H9 (cell line): Measurements from ENCODE around the gene COMMD1. TPM values are rescaled to one million over a fixed set of nuclear protein-coding genes. Genes with fewer than 3 reads are reported as not detected.

Experiments used
- DNase-seq: peaks from one replicate; pipeline ENCODE4 v3.0.0-alpha.2; 2017
- H2AFZ ChIP-seq: one replicate; pipeline ENCODE4 v1.6.1; 2013; ENCODE audit warnings: mild to moderate bottlenecking, low read length, control low read depth, moderate library complexity
- H2AK5ac ChIP-seq: 2 replicates; pipeline ENCODE4 v1.6.1; 2013; ENCODE audit warnings: low read length, control low read depth, mixed read lengths; ENCODE audit not compliant: insufficient read length
- H2BK120ac ChIP-seq: one replicate; pipeline ENCODE4 v1.6.1; 2013; ENCODE audit warnings: low read depth, mild to moderate bottlenecking, low read length, control low read depth, inconsistent platforms; ENCODE audit not compliant: poor library complexity, severe bottlenecking
- H2BK12ac ChIP-seq: 2 replicates; pipeline ENCODE4 v1.6.1; 2013; ENCODE audit warnings: low read length, control low read depth, mixed read lengths, low read depth; ENCODE audit not compliant: insufficient read length
- H2BK15ac ChIP-seq: 2 replicates; pipeline ENCODE4 v1.6.1; 2013; ENCODE audit warnings: low read depth, low read length, control low read depth
- H2BK20ac ChIP-seq: one replicate; pipeline ENCODE4 v1.6.1; 2013; ENCODE audit warnings: low read depth, mild to moderate bottlenecking, low read length, control low read depth, inconsistent platforms; ENCODE audit not compliant: poor library complexity, severe bottlenecking
- H2BK5ac ChIP-seq: 2 replicates; pipeline ENCODE4 v1.6.1; 2013; ENCODE audit warnings: low read length, control low read depth, mixed read lengths; ENCODE audit not compliant: insufficient read length
- H3K14ac ChIP-seq: 2 replicates; pipeline ENCODE4 v1.6.1; 2013; ENCODE audit warnings: low read length, control low read depth; ENCODE audit not compliant: insufficient read depth
- H3K18ac ChIP-seq: 2 replicates; pipeline ENCODE4 v1.6.1; 2013; ENCODE audit warnings: low read depth, mild to moderate bottlenecking, mixed read lengths, low read length, control low read depth; ENCODE audit not compliant: insufficient read length
- H3K23ac ChIP-seq: 2 replicates; pipeline ENCODE4 v1.6.1; 2013; ENCODE audit warnings: low read length, control low read depth, mixed read lengths, low read depth; ENCODE audit not compliant: insufficient read length
- H3K23me2 ChIP-seq: 2 replicates; pipeline ENCODE4 v1.6.1; 2013; ENCODE audit warnings: low read depth, mild to moderate bottlenecking, mixed read lengths, low read length, control low read depth; ENCODE audit not compliant: insufficient read length, poor library complexity, severe bottlenecking
- H3K27ac ChIP-seq: 2 replicates; pipeline ENCODE4 v1.5.1; 2013; ENCODE audit warnings: low read length, control low read depth, mixed read lengths, low read depth; ENCODE audit not compliant: insufficient read length
- H3K27me3 ChIP-seq: 2 replicates; pipeline ENCODE4 v1.6.1; 2013; ENCODE audit warnings: low read length, control low read depth, inconsistent platforms; ENCODE audit not compliant: insufficient read depth
- H3K4ac ChIP-seq: 2 replicates; pipeline ENCODE4 v1.6.1; 2013; ENCODE audit warnings: low read depth, mild to moderate bottlenecking, control low read depth, inconsistent platforms, low read length, moderate library complexity
- H3K4me1 ChIP-seq: 2 replicates; pipeline ENCODE4 v1.6.1; 2013; ENCODE audit warnings: low read length, control low read depth, inconsistent platforms; ENCODE audit not compliant: insufficient read depth
- H3K4me2 ChIP-seq: 2 replicates; pipeline ENCODE4 v1.6.1; 2013; ENCODE audit warnings: low read length, control low read depth, mixed read lengths; ENCODE audit not compliant: insufficient read length, insufficient read depth
- H3K56ac ChIP-seq: 2 replicates; pipeline ENCODE4 v1.6.1; 2013; ENCODE audit warnings: low read depth, mild to moderate bottlenecking, mixed read lengths, low read length, control low read depth; ENCODE audit not compliant: insufficient read length
- H3K79me1 ChIP-seq: 2 replicates; pipeline ENCODE4 v1.6.1; 2013; ENCODE audit warnings: low read depth, mild to moderate bottlenecking, moderate library complexity, low read length, control low read depth, inconsistent platforms; ENCODE audit not compliant: insufficient read depth, poor library complexity, severe bottlenecking
- H3K79me2 ChIP-seq: 2 replicates; pipeline ENCODE4 v1.6.1; 2013; ENCODE audit warnings: low read length, control low read depth, inconsistent platforms; ENCODE audit not compliant: insufficient read depth
- H3K9ac ChIP-seq: 2 replicates; pipeline ENCODE4 v1.6.1; 2013; ENCODE audit warnings: low read length, control low read depth, mixed read lengths; ENCODE audit not compliant: insufficient read length; ENCODE audit errors: extremely low read depth
- H3K9me3 ChIP-seq: one replicate; pipeline ENCODE4 v1.6.1; 2013; ENCODE audit warnings: low read depth, low read length, inconsistent platforms; ENCODE audit not compliant: control insufficient read depth
- H3T11ph ChIP-seq: one replicate; pipeline ENCODE4 v1.6.1; 2013; ENCODE audit warnings: mild to moderate bottlenecking, low read length, control low read depth, inconsistent platforms
- H4K20me1 ChIP-seq: one replicate; pipeline ENCODE4 v1.6.1; 2013; ENCODE audit not compliant: control insufficient read depth, insufficient read length, insufficient read depth
- H4K5ac ChIP-seq: 2 replicates; pipeline ENCODE4 v1.6.1; 2013; ENCODE audit warnings: low read depth, mild to moderate bottlenecking, mixed read lengths, low read length, control low read depth; ENCODE audit not compliant: insufficient read length
- H4K8ac ChIP-seq: replicated peaks from 2 replicates; pipeline ENCODE4 v1.6.1; 2013; ENCODE audit warnings: low read length, control low read depth, mixed read lengths, low read depth; ENCODE audit not compliant: insufficient read length
- H4K91ac ChIP-seq: 2 replicates; pipeline ENCODE4 v1.6.1; 2013; ENCODE audit warnings: low read depth, mild to moderate bottlenecking, moderate library complexity, mixed read lengths, low read length, control low read depth; ENCODE audit not compliant: insufficient read length
- H3K27ac Mint-ChIP-seq, 3 experiments: 2 replicates in 2 of 3; 3 replicates in 1 of 3; pipeline ENCODE4 v1.8.0; 2020 to 2021; ENCODE audit warnings: mixed read lengths in 3 of 3, mild to moderate bottlenecking in 1 of 3, moderate library complexity in 1 of 3
- H3K27me3 Mint-ChIP-seq: 2 replicates; pipeline ENCODE4 v1.8.0; 2021; ENCODE audit warnings: low read depth, mild to moderate bottlenecking, moderate library complexity, mixed read lengths
- H3K36me3 Mint-ChIP-seq, 3 experiments: 2 replicates in 2 of 3; 3 replicates in 1 of 3; pipeline ENCODE4 v1.8.0; 2020 to 2021; ENCODE audit warnings: low read depth in 3 of 3, mixed read lengths in 3 of 3; ENCODE audit not compliant: insufficient read depth in 1 of 3
- H3K4me1 Mint-ChIP-seq, 2 experiments: 2 replicates each; pipeline ENCODE4 v1.8.0; 2020; ENCODE audit warnings: mixed read lengths in 2 of 2
- H3K4me3 Mint-ChIP-seq, 2 experiments: 2 replicates in 1 of 2; 3 replicates in 1 of 2; pipeline ENCODE4 v1.8.0; 2020 to 2021; ENCODE audit warnings: mild to moderate bottlenecking in 2 of 2, mixed read lengths in 2 of 2, moderate library complexity in 1 of 2
- H3K9me3 Mint-ChIP-seq, 2 experiments: 2 replicates in 1 of 2; 3 replicates in 1 of 2; pipeline ENCODE4 v1.8.0; 2020; ENCODE audit warnings: mild to moderate bottlenecking in 2 of 2, mixed read lengths in 2 of 2, moderate library complexity in 1 of 2
- total RNA-seq: library from RNA; stranded (reverse); gene quantifications from 2 replicates; pipeline ENCODE4 v1.2.1, GENCODE V29; 2021
- TF ChIP-seq, protein P1 (sequence below): fragments of 200-600 bp; sonication (generic); conservative IDR thresholded peaks from 3 replicates; pipeline ENCODE4 v1.8.0; 2021; ENCODE audit warnings: antibody characterized with exemption, mild to moderate bottlenecking

COMMD1 gene
- total RNA-seq, 1 experiment from 2014 or later: 31.5 TPM

DNA sequence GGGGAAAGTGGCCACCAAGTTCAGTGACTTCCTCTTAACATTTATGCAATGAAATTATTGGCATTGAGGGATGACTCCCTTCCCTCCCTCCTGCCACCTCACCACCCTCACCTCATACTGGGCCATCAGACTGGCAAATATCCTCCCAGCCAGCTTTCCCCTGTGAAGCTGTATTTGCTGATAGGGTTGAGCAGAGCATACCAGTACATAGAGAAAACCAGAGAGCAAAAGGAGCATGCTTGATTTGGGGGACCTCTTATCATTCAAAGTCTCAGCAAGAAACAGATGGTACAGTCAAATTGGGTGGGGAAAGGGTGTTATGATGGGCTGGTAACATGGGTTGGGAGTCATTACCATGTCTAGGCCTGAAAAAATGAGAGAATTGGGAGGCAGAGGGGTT lies 271.3 kb downstream of the COMMD1 start:
- Histone ChIP-seq H3K18ac (no peak overlapping the region), H3T11ph (no peak overlapping the region), H3K79me2 (no peaks in the 10 kb centered on the region), H3K23me2 (no peaks in the 10 kb centered on the region), H3K9me3 (no peaks in the 10 kb centered on the region), H2BK15ac (no peak overlapping the region), H2AK5ac (no peak overlapping the region), H2BK12ac (no peak overlapping the region), H2BK20ac (no peak overlapping the region), H3K14ac (no peak overlapping the region), H3K56ac (no peak overlapping the region), H4K8ac (no peak overlapping the region), H3K4me1 (no peaks in the 10 kb centered on the region), H4K20me1 (no peaks in the 10 kb centered on the region), H4K91ac (no peak overlapping the region), H4K5ac (no peak overlapping the region), H3K79me1 (no peaks in the 10 kb centered on the region), H3K27ac (no peak overlapping the region), H3K23ac (no peak overlapping the region), H2BK5ac (no peak overlapping the region), H2BK120ac (no peak overlapping the region), H3K4ac (no peak overlapping the region), H3K9ac (no peak overlapping the region), H2AFZ (no peak overlapping the region), H3K27me3 (no peaks in the 10 kb centered on the region), H3K4me2 (no peak overlapping the region)
- peaks cover 5 to 14% of the 10 kb centered on the region in 2 experiments for H3K4me1 Mint-ChIP-seq
- TF ChIP-seq, protein P1, sequence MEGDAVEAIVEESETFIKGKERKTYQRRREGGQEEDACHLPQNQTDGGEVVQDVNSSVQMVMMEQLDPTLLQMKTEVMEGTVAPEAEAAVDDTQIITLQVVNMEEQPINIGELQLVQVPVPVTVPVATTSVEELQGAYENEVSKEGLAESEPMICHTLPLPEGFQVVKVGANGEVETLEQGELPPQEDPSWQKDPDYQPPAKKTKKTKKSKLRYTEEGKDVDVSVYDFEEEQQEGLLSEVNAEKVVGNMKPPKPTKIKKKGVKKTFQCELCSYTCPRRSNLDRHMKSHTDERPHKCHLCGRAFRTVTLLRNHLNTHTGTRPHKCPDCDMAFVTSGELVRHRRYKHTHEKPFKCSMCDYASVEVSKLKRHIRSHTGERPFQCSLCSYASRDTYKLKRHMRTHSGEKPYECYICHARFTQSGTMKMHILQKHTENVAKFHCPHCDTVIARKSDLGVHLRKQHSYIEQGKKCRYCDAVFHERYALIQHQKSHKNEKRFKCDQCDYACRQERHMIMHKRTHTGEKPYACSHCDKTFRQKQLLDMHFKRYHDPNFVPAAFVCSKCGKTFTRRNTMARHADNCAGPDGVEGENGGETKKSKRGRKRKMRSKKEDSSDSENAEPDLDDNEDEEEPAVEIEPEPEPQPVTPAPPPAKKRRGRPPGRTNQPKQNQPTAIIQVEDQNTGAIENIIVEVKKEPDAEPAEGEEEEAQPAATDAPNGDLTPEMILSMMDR: no peak
- H3K36me3 Mint-ChIP-seq: no peaks in the 10 kb centered on the region
- no peaks in the 10 kb centered on the region; a peak in 2 of 5 replicates for H3K9me3 Mint-ChIP-seq
- no peaks in the 10 kb centered on the region for H3K27me3 Mint-ChIP-seq
- DNase-seq: no peak
- H3K27ac Mint-ChIP-seq: 0 out of 7 replicates have a peak overlapping the region, but pooled peaks of 1 of the 3 experiments have one; percentile 34
- H3K4me3 Mint-ChIP-seq: no peak overlapping the region
